H54 (cell line): ENCODE results near the gene ANAPC10.

ENCODE experiments used
- DNase-seq: peaks from one replicate; pipeline ENCODE4 v3.0.0; 2011; ENCODE audit warnings: low spot score, mixed read lengths; ENCODE audit not compliant: insufficient read length
- FAIRE-seq: peaks from 3 replicates; lab custom pipeline; 2011; peaks lifted over from hg19 to GRCh38; lab: Jason Lieb, UNC
- POLR2A ChIP-seq: IDR thresholded peaks from 2 replicates; pipeline ENCODE4 v1.6.1; 2011; ENCODE audit warnings: low read depth, mild to moderate bottlenecking, low read length

ANAPC10 gene

GRCh38 chr4:145093638-145094037 lies 4.4 kb downstream of the ANAPC10 start:
- no peak for FAIRE-seq
- no peak for TF ChIP-seq POLR2A

GRCh38 chr4:145090380-145090779 lies 7.6 kb downstream of the ANAPC10 start:
- FAIRE-seq: no peak
- TF ChIP-seq POLR2A: no peak

More at GRCh38 chr4:145093638-145094037, 4.4 kb downstream of the ANAPC10 start:
- no peak for DNase-seq

GRCh38 chr4:145083891-145084605 lies 13.9 kb downstream of the ANAPC10 start:
- FAIRE-seq (no peak), DNase-seq (no peak)
- no peak for TF ChIP-seq POLR2A

More at GRCh38 chr4:145090380-145090779, 7.6 kb downstream of the ANAPC10 start:
- no peak for DNase-seq

GRCh38 chr4:145081756-145082155 lies 16.2 kb downstream of the ANAPC10 start:
- FAIRE-seq (no peak), DNase-seq (no peak)
- no peak for TF ChIP-seq POLR2A

- DNase-seq: no peak
- FAIRE-seq: no peak
- TF ChIP-seq POLR2A: no peak
Measured at GRCh38 chr4:145076469-145076855, 21.5 kb downstream of the ANAPC10 start.

GRCh38 chr4:145075742-145076468 lies 22.1 kb downstream of the ANAPC10 start:
- no peak for TF ChIP-seq POLR2A
- no peak for DNase-seq
- FAIRE-seq: no peak

GRCh38 chr4:145071560-145071959 lies 26.4 kb downstream of the ANAPC10 start:
- DNase-seq (no peak), FAIRE-seq (no peak)
- no peak for TF ChIP-seq POLR2A

GRCh38 chr4:145069361-145069760 lies 28.6 kb downstream of the ANAPC10 start:
- FAIRE-seq: no peak
- DNase-seq: no peak
- TF ChIP-seq POLR2A: no peak

GRCh38 chr4:145066063-145066501 lies 31.9 kb downstream of the ANAPC10 start:
- no peak for FAIRE-seq

GRCh38 chr4:145061318-145061920 lies 36.6 kb downstream of the ANAPC10 start:
- FAIRE-seq: no peak
- TF ChIP-seq POLR2A: no peak
- no peak for DNase-seq

More at GRCh38 chr4:145066063-145066501, 31.9 kb downstream of the ANAPC10 start:
- TF ChIP-seq POLR2A: no peak
- DNase-seq: no peak

GRCh38 chr4:145058256-145058655 lies 39.7 kb downstream of the ANAPC10 start:
- no peak for DNase-seq
- no peak for FAIRE-seq
- no peak for TF ChIP-seq POLR2A

GRCh38 chr4:145056325-145057130 lies 41.5 kb downstream of the ANAPC10 start:
- DNase-seq (no peak), FAIRE-seq (no peak)
- no peak for TF ChIP-seq POLR2A

- FAIRE-seq (no peak), DNase-seq (no peak)
- no peak for TF ChIP-seq POLR2A
Measured at GRCh38 chr4:145055533-145056257, 42.3 kb downstream of the ANAPC10 start.
